ENCODE measurements around the gene CGNL1.

Gene CGNL1

GRCh38 chr15:57532731-57533447 lies 156.6 kb downstream of the CGNL1 start:
- no peak for DNase-seq

DNA sequence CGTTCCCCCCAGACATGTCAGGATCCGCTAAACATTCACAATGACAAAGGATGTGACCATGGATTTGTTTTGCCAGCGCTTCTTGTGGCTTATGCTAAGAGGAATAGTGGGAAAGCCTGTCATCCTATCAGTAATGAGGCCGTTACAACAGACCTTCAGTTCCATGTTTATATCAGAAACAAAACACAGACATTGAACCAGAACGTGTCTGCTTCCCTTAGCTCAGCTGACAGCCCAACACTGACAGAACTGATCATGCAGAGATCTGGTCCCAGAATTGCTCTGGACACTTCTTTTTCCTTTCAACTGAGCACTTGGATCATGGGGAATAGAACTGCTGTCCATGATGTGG lies 157.1 kb downstream of the CGNL1 start:
- no peak for DNase-seq

DNA sequence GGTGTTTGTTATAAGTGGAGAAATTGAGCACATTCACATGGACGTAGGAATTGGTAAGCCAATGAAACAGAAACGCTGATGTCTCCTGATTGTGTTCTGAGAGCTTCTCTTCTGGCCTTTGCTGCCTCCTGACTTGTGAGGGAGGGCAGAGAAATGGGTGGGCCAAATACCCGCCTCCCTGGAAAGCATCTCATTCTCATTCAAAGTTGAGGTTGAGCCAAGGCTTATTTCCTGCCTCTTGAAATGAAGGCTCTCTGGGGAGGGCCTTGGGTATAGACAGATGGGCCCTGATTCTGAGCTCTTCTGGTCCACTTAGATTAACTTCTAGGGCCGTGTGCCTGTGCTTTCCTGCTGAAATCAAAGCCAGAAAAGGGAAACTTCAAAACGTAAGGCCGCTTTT lies 158.0 kb downstream of the CGNL1 start:
- no peak for DNase-seq

DNA sequence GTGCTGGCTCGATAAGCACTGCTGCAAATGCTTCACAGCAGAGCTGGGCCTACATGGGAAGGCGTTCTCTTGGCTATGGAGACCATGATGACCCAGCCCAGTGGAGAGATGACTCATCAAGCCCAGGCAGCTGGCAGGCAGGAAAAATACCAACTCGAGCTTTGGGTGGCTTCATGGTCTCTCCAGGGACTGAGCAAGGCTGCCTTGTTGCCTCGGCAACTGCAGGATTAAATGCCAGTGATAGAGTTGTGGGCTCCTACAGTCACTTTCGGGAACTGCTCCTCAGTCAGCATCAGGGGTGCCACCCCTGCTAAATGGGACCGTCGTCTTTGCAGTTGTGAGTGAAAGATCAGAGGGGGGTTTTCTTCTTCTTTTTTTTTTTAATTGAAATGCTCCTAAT lies 160.8 kb downstream of the CGNL1 start:
- DNase-seq: peak; percentile 48

DNA sequence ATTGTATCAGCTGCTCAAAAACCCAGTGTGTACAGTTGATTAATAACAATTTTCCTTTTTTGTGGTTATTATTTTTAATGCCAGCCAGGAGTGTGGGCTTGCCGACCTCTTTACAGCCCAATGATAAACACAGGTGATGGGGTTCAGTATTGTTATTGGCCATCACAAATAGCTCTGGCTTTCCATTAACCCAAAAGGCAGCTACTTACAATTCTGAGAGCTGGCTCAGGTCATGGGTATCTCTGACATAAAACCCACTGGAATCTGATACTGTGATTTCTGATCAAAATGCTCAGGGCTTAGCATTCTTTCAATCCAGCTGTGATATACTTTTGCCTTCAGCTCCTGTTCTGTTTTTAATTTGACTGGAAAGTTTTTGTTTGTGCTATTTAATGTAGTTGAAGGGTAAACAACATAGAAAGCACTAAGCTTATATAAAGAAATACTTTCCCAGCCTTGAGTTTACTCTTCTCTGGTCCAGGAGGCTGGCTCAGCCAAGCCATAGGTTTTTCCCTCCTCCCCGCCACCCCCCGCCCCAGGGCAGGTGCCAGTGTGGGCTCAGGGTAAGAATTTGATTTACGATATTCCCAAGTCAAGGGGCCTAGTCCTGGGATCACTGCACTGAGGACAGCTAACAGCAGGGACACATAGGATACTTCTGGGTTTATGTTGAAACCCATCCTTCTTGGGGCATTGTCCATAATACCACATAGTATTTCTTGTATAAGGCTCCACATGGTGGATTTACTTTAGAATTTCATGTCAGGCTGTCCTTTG lies 161.4 kb downstream of the CGNL1 start:
- no peak for DNase-seq

GRCh38 chr15:57538265-57538529 lies 161.9 kb downstream of the CGNL1 start:
- no peak for DNase-seq

DNA sequence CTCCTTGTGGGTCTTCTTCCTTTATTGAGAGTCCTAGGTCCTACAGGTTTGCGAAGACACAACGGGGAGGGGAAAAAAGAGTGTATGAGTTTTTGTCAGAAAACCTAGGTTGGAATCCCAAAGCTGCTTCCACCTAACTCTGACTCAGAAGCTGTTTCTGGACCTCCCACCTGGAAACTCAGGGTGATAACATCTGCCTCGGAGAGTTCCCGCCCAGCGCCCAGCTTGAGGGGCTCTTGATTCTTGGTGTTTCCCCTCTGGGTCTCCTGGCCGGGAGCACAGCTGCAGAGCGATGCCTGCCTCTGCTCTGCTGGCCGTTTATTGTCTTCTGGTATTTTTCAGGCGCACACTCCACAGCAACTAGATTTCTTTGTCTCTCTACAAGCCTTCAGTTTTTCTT lies 162.5 kb downstream of the CGNL1 start:
- no peak for DNase-seq

- no peak for DNase-seq
Observed at GRCh38 chr15:57540211-57540610, 163.9 kb downstream of the CGNL1 start.

DNA sequence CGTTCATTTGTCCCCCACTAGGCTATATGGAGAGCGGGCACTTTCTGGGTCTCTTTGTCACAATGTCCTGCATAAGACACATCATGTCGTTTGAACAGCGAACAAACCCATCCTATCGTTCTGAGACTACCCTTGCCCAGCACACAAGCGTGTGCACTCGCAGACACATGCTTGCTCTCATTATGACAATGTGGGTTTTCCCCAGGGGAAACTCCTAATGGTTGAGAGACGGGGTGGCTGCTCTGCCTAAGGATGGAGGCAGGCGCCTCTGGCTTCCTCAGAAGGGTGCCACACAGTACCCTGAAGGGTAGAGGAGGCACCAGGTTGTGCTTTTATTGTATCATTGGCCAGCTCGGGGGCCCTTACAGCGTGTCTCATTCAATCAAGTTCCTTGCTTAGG lies 164.4 kb downstream of the CGNL1 start:
- DNase-seq: no peak

DNA sequence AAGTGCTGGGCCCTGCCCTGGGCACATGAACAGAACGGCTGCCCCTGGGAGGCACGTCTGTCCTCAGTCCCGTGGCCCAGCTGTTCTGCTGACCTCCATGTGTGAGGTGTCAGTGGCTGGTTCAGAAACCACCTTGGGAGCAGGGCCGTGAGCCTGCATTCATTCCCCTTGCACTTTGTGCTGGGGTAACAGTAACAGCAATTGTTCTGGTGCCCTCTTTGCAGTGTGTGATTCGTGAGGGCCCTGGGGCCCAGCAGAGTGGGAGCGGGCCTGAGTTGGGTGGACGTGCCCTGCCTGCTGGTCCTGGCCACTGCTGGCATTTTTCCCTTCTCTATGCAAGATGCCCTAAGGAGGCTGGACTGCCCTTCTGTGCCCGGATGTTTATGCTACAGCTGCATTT lies 165.0 kb downstream of the CGNL1 start:
- DNase-seq: no peak

GRCh38 chr15:57541805-57542504 lies 165.7 kb downstream of the CGNL1 start:
- peak; percentile 63 for DNase-seq

GRCh38 chr15:57542505-57542817 lies 166.2 kb downstream of the CGNL1 start:
- DNase-seq: no peak

- no peak for DNase-seq
Observed at GRCh38 chr15:57544848-57545480, 168.7 kb downstream of the CGNL1 start.

DNA sequence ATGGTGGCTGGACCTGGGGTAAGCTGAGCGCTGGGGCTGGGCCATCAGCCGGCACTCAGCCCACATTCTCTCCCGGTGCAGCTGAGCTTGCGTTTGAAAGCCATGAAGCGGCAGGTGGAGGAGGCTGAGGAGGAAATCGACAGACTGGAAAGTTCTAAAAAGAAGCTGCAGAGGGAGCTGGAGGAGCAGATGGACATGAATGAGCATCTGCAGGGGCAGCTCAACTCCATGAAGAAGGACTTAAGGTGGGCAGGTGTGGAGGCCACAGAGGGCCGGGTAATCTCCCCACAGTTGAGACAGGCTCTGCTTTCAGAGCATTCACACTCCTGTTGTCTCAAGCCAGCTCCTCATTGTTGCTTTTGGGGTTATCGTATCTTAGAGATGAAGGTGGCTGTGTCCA lies 169.7 kb downstream of the CGNL1 start:
- no peak for DNase-seq

DNA sequence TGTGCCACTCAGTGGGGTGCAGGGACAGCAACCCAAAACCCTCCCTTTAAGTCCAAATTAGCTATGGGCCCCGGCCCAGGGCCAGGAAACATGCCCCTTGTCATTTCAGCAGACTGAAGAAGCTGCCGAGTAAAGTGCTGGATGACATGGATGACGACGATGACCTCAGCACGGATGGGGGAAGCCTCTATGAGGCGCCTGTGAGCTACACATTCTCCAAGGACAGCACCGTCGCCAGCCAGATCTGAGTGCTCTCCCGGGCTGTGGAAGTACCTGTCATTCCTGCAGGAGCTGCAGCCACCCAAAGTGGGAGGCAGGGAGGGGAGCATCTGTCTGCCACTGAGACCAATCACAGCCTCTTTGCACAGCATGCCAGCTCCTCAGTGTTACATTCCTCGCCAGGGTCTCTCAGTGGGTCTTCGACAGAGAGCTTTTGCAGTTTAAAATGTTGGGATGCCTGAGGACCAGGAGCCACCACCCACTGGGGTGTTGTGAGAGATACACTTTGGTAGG lies 171.0 kb downstream of the CGNL1 start:
- no peak for DNase-seq

- no peak for DNase-seq
Observed at GRCh38 chr15:57548351-57548750, 172.0 kb downstream of the CGNL1 start.

GRCh38 chr15:57548835-57549234 lies 172.5 kb downstream of the CGNL1 start:
- no peak for DNase-seq

DNA sequence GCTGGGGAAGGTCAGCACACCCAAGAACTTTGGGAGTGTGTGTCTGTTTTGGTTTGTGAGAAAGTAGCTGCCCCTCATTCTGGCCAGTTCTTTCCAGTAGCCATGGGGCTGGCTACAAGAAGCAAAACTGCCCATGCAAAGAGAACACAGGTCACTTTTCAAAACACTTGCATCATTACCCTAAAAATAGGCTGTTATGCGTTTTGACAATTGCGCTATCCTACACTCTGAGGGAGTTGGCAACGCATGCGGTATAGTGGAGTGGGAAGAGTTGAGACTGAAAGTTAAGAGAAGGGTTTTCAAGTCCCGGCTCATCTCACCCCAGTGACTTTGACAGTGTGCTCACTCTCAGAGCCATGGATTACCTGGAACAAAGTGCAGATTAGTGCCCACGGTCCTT lies 173.6 kb downstream of the CGNL1 start:
- no peak for DNase-seq

DNA sequence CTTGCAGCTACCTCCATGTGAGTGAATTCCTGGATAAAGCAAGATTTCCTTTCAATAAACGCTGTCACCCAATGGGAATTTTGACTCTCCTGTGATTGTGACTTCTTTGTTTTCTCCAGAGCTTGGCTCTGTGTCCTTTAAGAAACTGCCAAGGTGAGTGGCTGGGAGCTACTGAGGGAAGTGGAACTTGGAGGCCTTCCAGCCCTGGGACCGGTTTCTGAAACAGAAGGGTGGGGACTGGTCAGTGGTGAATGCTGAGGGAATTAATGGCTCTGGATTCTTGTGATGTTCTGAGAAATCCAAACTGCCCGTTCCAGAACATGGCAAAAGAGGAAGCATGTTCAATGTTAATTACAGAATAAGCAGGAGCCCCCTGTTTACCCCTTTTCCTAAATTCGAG lies 174.3 kb downstream of the CGNL1 start:
- peak; percentile 29 for DNase-seq

- DNase-seq: no peak
Observed at GRCh38 chr15:57551715-57552677, 175.7 kb downstream of the CGNL1 start.

DNA sequence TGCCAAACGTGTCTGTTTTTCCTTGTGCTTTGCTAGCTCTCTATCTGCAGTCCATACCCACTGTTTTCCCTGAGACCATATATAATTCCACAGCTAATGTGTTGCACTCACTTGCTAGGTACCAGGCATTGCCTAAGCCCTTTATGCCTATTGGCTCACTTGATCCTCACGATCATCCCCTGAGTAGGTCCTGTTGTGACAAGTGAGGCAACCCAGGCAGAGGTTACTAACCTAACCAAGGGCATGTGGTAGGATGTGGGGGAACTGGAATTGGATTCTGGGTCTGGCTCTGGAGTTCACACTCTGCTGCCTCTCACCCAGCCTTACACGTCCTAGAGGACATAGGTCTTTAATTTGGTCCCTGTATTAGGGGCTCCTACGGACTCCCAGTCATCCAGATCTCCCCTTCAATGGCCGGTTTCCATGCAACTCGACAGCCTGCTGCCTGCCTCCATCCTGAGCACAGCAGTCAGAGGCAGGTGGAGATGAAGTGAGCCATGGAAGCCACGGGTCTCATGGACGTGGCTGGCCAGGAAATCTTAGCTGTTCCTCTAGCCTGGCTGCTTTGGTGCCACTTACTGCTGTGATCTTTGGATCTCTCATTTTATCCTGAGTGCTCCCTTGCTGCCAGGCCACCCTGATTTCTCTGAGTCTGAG lies 176.5 kb downstream of the CGNL1 start:
- DNase-seq: no peak

GRCh38 chr15:57553526-57553925 lies 177.2 kb downstream of the CGNL1 start:
- no peak for DNase-seq
